ENCODE measurements around the gene TPTE2.
"Not testable (repeated sequence)": the region's sequence is repeated elsewhere in the genome, so short reads cannot be mapped to it uniquely, and the experiment has no call there.

Gene TPTE2

DNA sequence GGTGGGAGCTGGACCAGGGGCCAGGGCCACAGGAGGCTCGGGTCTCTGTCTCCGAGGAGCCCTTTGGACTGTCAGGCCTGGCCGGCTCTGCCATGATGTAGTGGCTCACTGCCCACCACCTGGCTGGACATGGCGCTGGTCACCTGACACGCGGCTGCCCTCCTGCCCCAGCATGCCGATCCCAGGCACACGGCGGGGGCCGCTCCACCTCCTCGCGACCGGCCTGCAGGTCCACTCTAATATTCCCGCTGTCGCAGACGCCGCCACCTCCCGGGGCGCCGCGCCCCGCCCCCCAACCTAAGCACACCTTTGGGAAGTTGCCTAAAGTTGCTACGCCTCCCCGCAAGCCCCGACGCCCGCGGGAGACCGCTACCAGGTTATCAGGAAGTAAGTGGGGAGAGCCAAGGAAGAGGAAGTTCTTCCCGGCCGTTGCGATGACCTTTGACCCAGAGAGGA, at the start of gene TPTE2:
Gene TPTE2 (minus strand): TSS at position 406 of the 456 bp plus-strand sequence. CDS start 58,298 bp downstream, outside the sequence.
- not testable (repeated sequence) for DNase-seq

DNA sequence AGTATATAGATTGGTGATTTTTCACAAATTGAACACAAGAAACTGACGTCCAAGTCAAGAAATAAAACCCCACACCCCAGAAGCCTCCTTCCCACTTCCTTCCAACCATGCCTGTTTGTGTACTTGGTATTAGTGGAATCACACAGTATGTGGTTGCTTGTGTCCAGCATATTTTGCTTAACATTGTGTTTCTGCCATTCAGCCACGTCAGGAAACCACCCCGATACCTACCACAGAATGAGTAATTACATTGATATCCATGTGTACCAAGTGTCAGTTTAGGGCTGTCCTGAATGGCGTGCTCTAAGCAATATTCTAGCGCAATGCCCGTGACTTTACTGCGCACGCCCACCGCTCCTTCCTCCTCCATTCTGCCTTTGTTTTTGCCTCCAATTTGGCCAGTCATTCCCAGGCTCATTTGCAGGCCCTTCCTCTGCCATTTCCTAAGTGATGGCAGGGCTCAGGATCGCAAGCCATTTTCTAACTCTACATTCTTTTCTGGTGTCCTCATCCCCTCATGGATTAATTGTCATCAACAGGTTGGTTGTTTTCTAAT, 46.3 kb upstream of the TPTE2 start:
- DNase-seq: no peak

DNA sequence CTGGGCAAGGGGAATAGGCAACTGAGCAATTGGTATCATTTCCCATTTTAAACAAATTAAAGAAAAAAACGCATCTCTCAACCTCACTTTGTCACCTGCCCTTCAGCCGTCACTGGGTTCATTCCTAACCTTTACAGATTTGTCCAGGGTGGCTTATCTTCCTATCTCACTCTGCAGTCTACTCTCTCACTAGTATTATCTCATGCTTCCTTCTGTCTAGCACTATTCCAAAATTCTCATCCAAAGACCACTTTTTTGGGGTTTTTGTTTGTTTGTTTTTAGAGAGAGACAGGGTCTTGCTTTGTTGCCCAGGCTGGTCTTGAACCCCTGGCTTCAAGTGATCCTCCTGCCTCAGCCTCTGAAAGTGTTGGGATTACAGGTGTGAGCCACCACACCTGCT, 45.4 kb upstream of the TPTE2 start:
- DNase-seq: peak; percentile 22

DNA sequence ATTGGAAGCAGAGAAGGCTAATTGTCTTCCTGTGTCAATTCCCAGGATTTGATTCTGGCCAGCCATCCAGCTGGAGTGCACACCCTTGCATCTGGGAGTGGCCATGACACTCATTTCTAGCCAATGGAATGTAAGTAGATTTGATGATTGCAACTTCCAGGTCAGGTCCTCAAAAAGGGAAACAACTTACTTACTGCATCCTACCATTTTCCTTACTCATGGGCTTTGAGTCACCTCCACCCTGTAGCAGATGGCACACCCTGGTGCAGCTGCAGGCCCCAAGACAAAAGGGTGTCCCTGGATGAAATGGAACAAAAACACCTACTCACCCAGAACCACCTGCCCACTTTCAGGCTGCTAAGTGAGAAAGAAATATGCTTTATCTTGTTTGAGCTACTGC, 44.8 kb upstream of the TPTE2 start:
- DNase-seq: peak; percentile 12

DNA sequence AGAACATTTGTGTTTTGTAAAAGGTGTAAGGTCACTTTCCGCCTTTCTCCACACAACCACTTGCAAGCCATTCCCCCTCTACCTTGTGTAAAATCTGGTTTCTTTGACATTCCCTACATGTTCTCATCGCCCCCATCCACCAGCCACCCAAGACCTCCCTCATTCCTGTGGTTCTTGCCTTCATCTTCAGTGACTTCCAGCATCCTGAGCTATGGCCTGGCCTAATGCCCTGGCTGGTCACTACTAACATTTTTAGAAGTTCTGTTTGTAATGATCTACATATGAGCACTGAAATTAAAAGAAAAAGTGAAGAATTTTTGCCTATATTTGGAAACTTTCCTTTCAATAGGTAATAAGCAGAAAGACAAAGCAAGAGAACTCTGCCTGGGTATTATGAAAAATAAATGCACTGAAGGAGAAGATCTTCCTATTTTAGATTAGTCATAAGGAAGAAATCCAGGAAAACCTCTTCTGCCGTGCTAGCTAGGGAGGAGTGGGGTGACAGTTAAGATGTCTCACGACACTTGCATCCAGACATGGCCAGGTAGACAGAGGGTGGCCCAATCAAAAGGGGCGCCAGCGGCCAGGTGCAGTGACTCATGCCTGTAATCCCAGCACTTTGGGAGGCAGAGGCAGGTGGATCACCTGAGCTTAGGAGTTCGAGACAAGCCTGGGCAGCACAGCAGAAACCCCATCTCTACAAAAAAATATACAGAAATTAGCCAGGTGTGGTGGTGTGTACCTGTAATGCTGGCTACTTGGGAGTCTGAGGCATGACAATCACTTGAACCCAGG, 44.0 kb upstream of the TPTE2 start:
- DNase-seq: no peak

DNA sequence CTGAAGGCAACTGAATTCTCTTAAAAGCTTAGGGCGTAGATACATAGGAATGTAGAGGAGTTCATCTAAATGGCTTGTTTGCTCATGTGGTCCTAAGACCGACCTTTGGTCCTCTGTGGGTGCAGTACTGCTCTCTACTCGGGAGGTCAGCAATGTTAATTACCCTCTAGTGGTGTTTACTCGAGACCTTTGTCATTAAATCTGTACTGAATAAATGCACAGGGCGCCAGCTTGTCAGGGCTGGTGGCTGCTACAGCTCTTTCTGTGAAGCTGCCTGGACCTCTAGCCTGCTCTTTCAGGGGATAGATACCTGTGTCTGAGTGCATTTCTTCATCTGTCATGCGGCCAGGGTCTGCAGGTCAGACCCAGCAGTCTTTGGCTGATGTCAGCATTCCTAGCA, 43.0 kb upstream of the TPTE2 start:
- no peak for DNase-seq

DNA sequence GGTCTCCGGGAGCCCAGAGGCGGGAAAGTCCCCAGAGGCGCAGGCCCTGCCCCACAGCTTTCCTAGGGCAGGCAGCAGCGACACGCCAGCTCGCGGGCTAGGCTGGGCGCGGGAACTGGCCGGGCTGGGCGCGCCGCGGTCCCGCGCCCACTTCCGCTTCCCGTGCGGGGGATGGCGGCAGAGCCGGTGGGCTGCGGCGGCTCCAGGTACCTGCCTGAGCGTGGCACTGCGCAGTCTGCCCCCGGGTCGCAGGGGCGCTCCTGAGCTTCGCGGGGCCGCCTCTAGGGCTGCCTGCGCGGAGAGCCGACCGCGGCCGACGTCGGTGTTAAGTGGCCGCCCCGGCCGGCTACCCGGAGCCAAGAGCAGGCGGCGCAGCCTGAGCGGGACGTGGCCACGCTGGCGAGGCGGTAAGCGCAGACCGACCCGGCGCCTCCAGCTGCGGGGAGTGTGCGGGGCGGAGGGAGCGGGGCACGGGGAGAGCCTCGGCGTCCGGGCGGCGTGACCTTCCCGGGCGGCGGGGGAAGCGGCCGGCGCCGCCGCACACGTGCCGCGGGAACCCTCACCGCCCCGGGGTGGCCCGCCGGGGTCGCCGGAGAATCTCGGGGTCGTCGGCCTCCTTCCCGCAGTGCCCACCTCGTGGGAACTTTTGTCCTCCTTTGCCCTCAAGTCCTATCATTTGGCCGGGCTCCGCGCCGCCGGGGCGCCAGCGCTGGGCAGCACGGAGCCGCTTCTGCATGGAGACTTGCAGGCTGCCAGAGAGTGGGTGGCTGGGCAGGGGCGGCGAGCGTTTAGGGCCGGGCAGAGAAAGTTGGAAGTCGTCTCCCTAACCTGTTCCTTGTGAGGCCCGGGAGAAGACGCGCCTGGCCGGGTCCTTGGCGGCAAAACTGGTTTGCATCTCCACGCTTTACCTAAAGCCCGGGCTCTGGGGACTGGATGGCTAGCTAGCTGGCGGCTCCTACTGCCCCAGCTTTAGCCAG, 40.7 kb upstream of the TPTE2 start:
- DNase-seq: peak; percentile 70

DNA sequence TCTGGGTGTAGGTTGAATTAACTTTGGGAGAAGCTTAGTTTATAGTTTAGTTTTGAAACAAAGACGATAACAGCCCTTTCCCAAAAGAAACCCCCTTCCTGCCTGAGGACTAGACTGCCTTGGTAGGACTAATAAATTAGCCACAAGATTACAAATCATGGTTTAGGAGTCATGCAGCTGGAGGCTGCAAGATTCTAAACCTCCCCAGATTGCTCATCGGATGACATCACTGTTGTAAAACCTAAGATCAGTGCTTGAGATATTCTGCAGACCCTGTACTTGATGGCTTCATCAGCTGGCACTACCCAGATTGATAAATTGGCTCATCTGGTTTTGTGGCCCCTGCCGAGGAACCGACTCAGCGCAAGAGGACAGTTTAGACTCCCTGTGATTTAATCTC, 36.2 kb upstream of the TPTE2 start:
- no peak for DNase-seq

DNA sequence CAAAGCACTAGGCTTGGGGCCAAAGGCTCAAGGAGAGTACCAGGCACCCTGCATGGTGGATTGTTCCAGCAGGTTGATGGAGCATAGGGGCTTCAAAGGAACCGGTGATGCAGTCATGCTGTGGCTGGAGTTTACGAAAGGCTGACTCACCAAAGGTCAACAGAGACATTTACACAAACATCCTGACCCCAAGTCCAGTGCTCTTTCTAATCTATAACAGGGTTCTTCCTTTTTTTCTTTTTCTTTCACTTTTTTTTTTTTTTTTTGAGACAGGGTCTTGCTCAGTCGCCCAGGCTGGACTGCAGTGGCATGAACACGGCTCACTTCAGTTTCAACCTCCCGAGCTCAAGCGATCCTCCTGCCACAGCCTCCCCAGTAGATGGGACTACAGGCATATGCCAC, 35.6 kb upstream of the TPTE2 start:
- no peak for DNase-seq

DNA sequence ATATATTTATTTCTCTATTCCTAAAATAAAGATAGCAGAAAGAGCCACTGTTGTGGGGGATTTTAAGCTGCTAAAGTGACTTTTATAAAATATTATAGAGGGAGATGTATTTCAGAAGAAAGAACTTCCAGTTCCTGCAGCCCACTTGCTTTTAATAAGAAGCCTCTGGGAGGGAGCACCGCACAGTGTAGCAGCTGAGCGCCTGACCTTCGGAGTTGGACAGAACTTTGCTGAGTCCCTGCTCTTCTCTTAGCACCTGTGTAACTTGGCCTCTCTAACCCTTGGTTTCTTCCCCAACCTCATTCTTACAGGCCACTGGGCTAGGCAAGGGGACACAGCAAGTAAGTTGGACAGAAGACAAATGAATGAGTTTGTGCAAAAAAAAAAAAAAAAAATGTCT, 34.8 kb upstream of the TPTE2 start:
- DNase-seq: no peak

DNA sequence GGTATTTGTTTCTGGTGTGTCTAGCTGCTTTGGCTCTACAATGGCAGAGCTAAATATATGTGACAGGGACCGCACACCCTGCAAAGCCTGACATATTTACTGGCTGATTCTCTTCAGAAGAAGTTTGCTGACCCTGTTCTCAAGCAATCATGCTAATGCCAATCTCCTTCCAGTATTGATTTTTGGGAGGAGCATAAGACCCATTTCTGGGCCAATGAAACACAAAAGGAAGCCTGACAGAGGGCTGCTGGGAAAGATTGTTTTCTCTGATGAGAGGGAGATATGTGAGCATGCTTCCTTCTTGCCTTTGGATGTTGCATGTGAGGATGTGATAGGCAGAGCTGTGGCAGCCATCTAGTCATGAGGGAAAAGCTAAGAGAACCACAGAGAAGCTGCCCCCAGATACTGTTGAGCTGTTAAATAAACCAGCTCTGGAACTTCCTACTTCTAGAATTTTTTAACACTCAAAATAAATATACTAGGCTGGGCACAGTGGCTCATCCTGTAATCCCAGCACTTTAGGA, 31.4 kb upstream of the TPTE2 start:
- DNase-seq: no peak

DNA sequence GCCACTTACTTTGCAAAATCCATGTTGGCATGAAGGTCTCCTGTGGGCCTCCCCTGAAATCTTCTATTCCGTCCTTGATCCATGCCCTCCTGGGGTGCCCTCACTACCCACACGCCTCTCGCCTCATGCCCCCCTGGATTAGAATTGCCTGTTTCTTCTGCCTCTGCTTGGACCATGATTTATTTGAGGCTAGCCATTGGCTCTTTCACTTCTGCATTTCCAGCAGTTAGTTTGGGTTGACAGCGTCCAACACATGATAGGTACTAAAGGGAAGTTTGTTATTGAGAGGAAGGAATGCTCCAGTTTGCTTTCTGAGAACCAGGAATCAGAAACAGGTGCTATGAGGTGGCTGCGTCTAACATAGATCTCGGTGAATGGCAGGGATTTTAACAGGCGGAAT, 30.5 kb upstream of the TPTE2 start:
- no peak for DNase-seq

DNA sequence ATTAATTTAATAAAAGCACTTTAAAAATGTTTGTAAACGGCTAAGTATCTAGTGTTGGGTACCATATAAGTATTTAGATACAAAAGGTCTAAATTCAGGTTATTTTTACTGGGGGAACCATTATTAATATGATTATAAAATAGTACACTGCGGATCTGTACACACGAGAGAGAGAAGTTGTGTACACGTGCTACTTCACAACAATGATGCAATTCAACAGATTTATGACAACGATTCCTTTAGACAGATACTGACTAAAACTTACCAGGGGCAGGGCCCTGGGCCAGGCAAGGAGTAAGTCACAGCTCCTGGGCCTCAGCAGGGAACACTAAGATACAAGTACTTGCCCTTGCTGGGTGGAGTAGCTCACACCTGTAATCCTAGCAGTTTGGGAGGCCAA, 29.1 kb upstream of the TPTE2 start:
- DNase-seq: no peak

DNA sequence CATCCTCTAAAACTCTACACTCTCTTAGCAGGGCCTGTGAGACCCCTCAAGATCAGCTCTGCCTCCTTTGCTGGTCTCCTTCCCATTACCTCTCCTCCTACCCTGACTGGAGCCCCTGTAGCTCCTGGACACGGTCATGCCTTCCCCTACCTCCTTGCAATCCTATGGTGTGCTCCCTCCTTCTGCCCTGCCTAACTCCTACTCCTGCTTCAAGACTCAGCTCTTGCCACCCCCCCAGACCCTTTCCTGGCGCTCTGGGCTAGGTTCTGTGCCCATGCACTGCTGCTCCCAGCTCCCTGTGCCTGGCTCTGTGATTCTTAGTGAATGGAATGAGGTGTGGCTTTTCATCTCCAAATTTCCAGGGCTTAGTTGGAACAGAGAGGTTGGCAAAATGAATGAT, 28.0 kb upstream of the TPTE2 start:
- DNase-seq: no peak

DNA sequence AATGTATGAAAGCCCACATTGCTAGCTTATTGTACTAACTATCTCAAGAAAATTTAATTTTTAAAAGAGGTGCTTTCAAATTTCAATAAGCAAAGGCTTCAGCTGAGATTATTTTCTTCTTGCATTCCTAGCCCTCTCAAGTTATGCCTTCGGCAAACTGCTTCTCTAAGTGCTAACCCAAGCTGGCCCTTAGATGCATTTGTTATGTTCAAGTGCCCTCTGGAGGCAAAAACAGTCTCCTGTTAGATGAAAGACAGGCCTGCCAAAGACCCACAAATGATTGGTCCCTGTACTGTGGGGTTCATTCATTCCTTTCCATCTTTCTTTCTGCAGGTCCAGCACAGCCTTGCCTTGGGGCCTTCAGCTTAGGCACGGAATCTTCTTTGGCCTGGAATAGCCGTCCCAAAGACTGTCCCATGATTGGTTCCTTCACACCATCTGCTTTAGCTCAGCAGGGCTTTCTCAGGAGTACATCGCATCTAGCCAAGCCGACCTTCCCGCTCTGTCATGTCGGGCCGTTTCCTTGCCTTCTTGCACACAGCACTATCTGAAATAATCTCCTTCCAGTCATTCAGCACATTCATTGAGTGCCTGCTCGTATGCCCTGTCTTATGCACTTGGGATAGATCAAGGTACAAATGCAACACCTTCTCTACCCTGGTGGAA, 26.4 kb upstream of the TPTE2 start:
- DNase-seq: peak; percentile 82

DNA sequence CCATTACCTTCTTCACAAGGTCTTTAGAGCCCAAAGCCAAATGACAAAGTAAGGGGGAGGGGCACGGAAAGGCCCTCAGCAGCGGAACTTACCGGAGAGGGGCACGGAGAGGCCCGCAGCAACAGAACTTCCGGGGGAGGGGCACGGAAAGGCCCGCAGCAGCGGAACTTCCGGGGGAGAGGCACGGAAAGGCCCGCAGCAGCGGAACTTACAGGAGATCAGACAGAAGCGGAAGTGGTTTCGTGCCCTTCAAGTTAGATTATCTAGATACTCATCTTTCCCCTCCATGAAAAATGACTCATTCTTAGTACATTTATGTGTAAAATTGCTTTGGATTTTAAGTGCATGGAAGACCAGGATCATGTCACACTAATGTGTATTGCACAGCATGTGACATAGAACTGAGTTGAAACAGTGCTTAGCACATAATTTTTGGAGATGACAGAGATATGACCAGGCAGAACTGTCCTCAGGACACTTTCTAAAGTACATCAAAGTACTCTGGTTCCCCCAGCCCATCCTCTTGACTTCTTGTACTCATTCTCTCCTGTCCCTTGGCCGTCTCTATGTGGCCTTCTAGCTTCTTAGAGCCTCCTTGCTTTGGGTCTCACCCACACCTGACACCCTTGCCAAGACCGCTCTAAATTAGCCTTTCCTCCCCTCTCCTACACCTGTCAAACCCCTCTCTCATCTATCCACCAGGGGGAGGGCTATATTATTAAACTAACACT, 25.7 kb upstream of the TPTE2 start:
- peak; percentile 86 for DNase-seq

DNA sequence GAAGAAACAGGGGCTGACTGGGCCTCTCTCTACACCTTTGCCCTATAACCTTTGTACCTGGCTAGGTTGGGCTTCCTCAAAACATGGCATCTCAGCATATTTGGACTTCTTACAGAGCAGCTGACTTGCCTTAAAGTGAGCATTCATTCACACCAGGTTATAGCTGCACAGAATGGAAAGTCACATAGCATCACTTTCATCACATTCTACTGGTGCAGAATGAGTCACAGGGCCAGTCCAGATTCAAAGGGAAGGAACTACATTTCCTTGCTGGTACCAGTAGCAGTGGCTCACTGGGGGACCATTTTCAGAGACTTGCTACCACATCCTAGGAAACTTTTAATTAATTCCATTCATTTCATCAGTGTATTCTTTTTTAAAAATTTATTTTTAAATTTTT, 20.3 kb upstream of the TPTE2 start:
- DNase-seq: no peak

DNA sequence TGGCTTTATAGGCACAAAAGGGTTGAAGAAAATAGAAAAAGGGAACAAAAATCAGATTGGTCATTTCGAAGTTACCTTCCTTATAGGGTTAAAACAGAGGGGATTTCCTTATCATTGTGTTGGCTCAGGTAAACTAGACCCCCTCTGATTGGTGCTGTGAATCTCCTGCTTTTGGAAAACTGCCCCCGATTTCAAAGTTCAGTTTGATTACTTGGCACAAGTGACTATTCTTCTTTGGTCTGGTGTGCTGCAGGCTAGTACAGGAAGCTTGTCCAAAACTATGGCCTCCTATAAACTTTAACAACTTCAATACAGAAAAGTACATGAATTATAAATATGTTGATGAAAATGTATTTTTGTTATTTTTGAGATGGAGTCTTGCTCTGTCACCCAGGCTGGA, 13.9 kb upstream of the TPTE2 start:
- no peak for DNase-seq

DNA sequence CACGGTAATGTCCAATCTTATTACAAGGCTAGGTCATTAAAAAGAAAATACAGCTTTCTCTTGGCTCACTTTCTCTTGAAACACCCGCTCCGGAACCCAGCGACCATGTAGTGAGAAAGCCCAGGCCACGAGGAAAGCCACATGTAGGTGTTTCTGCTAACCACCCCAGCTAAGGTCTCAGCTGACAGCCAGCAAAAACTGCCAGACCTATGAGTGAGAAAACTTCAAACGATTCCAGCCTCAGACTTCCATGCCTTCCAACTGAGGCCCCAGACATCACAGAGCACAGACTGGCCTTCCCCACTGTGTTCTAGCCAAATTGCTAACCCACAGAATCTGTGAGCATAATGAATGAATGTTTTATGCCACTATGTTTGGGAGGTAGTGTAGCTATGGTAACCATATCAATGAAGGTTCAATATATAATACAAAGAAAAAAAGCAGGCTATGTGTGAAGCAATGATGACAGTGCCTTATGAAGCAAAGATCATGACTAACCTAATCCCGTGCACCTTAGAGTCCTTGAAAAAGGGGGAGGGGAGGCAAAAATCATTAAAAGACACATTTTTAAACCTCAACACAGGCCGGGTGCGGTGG, 11.9 kb upstream of the TPTE2 start:
- no peak for DNase-seq

DNA sequence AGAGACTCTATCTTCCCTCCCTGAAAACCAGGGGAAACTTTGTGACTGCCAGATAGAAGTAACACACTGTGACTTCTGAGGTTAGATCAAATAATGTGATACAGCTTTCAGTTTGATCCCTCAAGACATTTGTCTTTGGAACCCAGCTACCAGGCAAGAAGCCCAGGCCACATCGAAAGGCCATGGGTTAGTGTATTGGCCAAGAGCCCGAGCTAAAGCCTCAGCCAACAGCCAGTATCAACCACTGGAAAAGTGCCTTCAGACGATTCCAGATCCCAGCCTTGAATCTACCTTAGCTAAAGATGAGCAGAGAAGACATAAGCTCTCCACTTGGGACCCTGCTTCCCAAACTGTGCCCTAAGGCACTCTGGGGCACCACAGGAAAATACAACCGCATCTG, 10.9 kb upstream of the TPTE2 start:
- DNase-seq: no peak

DNA sequence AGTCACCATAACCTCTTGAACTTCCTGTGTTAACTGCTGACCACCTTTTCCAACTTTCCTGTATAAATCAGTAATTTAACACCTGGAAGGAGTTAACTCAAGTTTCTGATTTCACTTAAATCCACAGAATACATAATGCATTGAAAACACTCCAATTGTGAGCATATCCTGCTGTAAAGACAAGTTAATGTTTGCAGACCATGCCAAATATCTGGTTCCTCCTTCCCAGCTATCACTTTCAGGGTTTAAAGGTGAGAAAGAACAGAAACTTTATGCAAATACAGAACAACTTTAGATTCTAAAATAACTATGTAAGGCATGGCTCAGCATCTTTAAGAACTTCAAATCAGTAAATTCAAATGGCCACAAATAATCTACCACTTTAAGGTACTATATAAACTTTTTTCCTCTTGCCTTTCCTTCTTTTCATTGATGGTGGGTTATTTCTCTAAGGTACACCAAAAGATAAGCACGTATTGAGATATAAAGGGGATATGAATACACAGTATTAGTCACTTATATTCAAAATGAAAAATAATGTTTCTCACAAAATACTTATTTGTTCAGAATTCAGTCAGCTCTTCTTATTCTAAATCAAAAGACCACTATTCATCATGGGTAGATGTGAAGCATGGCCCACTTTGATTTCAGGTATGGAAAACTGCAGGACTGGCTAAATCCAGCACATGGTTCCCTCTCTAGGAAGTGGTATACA, 6.6 kb upstream of the TPTE2 start:
- DNase-seq: no peak
